ENCODE data around the gene PPFIBP1.
"Not testable (repeated sequence)": the region's sequence is repeated elsewhere in the genome, so short reads cannot be mapped to it uniquely, and the experiment has no call there.

The PPFIBP1 gene

DNA sequence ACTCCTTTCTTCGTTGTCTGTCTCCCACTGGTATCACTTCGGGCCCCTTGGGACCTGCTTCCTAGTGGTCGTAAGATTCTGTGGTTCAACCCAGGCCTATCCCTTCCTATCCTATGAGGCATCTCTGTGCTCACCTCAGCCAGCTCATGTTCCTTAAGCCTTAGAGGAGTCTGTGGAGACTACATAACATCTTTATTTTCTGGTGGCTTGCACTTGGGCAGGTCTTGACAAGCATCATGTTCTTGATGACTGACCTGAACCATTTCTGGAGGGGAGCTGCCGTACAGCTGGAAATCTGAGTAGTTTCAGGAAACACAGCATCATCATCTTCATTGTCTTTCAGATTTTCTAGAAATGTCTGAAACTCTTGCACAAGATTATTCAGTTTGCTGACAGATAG lies 69.3 kb downstream of the PPFIBP1 start:
- DNase-seq (ENCODE audit: extremely low read depth, insufficient read length), result no peak
- H3K27me3 ChIP-seq (replicated peaks; ENCODE audit: control insufficient read depth, insufficient read depth, low read length), result no peaks in the 10 kb centered on the region
- no peak overlapping the region for H3K4me3 ChIP-seq (replicated peaks; ENCODE audit: low read depth, low read length)
- no peaks in the 10 kb centered on the region for H3K36me3 ChIP-seq (ENCODE audit: control insufficient read depth, insufficient read depth, low read length)
- TF ChIP-seq, protein P1, sequence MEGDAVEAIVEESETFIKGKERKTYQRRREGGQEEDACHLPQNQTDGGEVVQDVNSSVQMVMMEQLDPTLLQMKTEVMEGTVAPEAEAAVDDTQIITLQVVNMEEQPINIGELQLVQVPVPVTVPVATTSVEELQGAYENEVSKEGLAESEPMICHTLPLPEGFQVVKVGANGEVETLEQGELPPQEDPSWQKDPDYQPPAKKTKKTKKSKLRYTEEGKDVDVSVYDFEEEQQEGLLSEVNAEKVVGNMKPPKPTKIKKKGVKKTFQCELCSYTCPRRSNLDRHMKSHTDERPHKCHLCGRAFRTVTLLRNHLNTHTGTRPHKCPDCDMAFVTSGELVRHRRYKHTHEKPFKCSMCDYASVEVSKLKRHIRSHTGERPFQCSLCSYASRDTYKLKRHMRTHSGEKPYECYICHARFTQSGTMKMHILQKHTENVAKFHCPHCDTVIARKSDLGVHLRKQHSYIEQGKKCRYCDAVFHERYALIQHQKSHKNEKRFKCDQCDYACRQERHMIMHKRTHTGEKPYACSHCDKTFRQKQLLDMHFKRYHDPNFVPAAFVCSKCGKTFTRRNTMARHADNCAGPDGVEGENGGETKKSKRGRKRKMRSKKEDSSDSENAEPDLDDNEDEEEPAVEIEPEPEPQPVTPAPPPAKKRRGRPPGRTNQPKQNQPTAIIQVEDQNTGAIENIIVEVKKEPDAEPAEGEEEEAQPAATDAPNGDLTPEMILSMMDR (IDR thresholded peaks at IDR 0.05; ENCODE audit: insufficient read depth, low read length, poor library complexity, severe bottlenecking), result no peak

DNA sequence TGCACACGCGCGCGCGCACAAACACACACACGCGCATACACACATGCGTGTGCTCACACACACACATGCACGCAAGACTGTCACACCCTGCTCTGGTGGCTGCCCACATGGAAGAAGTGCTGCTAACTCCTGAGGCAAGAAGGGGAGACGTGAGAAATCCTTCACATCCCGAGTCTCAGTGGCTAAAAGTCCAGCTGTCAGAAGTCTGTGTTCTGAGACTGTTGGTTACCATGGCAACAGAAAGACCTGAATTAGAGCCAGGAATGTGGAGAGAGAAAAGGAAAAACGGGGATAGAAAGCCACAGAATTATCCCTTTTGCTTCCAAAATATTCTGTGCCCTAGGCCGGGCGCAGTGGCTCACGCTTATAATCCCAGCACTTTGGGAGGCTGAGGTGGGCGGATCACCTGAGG lies 71.2 kb downstream of the PPFIBP1 start:
- H3K36me3 ChIP-seq (ENCODE audit: control insufficient read depth, insufficient read depth, low read length), result no peaks in the 10 kb centered on the region
- TF ChIP-seq, protein P1 (IDR thresholded peaks at IDR 0.05; ENCODE audit: insufficient read depth, low read length, poor library complexity, severe bottlenecking), result no peak
- no peak for DNase-seq (ENCODE audit: extremely low read depth, insufficient read length)
- no peak overlapping the region for H3K4me3 ChIP-seq (replicated peaks; ENCODE audit: low read depth, low read length)
- no peaks in the 10 kb centered on the region for H3K27me3 ChIP-seq (replicated peaks; ENCODE audit: control insufficient read depth, insufficient read depth, low read length)

DNA sequence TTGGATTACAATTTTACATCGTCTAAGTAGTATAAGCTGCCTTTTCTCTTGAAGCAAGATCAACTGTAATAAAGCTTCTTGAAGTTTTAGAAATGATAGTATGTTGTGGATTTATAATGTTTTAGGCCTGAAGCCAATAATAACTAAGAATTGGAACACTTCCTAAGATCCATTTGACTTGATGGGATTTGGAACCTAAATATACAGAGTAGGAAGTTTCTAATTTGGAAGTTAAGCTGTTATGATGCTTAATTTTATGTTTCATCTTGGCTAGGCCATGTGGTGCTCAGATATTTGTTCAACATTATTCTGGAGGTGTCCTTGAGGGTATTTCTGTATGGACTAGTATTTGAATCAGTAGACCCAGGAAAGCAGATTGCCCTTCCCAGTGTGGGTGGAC lies 74.9 kb downstream of the PPFIBP1 start:
- not testable (repeated sequence) for H3K27me3 ChIP-seq (replicated peaks; ENCODE audit: control insufficient read depth, insufficient read depth, low read length); DNase-seq (ENCODE audit: extremely low read depth, insufficient read length); H3K36me3 ChIP-seq (ENCODE audit: control insufficient read depth, insufficient read depth, low read length); H3K4me3 ChIP-seq (replicated peaks; ENCODE audit: low read depth, low read length)

DNA sequence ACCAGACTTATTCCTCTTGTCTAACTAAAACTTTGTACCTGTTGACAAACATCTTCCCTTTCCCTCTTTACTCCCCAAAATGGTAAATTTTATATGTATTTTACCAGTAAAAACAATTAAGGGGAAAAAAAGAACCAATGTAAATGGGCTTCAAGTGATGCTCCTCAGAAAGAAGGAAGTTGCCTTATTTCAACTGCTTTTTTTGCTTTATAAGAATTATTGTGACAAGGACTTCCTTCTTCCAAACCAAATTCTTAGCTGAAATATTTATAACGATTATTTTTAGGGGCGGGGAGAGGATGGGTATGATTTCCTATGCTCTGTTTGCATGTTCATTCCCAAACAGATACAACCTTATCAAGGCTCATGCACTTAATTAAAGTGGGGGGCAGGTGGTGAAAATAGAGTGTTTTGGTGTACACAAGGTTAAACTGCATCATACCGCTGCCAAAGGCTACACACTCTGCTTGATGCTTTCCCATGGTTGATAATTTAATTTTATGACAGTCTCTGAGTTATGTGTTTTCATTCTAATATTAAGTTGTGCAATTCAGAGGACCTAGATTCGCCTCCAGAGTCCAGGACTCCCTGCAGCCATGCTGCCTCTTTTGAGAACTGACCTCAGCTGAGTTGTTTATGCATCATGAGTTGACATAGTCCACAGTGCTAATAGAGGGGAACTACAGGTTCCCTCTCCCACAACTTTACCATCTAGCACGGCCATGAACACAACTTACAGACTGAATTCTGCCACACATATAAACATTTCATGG lies 77.2 kb downstream of the PPFIBP1 start:
- not testable (repeated sequence) for H3K36me3 ChIP-seq (ENCODE audit: control insufficient read depth, insufficient read depth, low read length); H3K4me3 ChIP-seq (replicated peaks; ENCODE audit: low read depth, low read length); DNase-seq (ENCODE audit: extremely low read depth, insufficient read length)

DNA sequence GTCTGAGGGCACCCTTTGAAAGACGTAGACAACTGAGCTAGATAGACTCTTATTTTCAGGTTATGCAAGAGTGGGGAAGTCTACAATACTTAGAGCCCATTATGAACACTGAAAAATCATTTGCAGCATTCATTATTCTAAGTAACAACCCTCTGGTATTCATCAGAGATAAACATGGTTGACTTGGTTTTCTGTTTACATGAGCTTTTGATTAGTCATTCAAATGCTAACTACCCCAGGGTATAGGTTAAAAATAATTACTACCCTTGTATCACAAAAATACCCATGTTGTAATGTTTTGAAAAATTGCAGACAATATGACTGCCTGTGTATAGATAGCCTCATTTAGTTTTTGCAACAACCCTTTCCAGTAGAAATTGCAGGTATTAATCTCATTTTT lies 78.5 kb downstream of the PPFIBP1 start:
- TF ChIP-seq, protein P1 (IDR thresholded peaks at IDR 0.05; ENCODE audit: insufficient read depth, low read length, poor library complexity, severe bottlenecking), result no peak
- Histone ChIP-seq H3K36me3 (ENCODE audit: control insufficient read depth, insufficient read depth, low read length) (no peaks in the 10 kb centered on the region), H3K27me3 (replicated peaks; ENCODE audit: control insufficient read depth, insufficient read depth, low read length) (no peaks in the 10 kb centered on the region), H3K4me3 (replicated peaks; ENCODE audit: low read depth, low read length) (no peak overlapping the region)
- no peak for DNase-seq (ENCODE audit: extremely low read depth, insufficient read length)

More for the DNA sequence above, 77.2 kb downstream of the PPFIBP1 start:
- not testable (repeated sequence) for H3K27me3 ChIP-seq (replicated peaks; ENCODE audit: control insufficient read depth, insufficient read depth, low read length)

DNA sequence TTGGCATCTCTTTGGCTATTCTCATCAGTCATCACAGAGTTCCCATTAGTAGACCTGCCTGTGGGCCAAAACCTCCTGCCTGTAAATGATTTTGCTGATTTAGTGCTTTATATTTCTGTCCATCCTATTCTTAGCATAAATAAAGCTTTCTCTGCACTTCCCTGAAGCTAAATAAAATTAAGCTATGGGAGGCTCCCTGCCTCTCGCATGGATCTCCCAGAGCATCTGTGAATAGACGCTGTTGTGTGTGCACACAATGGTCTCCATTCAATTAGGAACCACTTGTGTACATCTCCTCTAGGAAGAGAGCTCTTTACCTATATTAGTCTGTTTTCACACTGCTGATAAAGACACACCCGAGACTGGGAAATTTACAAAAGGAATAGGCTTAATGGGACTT lies 80.4 kb downstream of the PPFIBP1 start:
- H3K27me3 ChIP-seq (replicated peaks; ENCODE audit: control insufficient read depth, insufficient read depth, low read length), result no peaks in the 10 kb centered on the region
- no peak for DNase-seq (ENCODE audit: extremely low read depth, insufficient read length)
- H3K4me3 ChIP-seq (replicated peaks; ENCODE audit: low read depth, low read length), result no peak overlapping the region
- TF ChIP-seq, protein P1 (IDR thresholded peaks at IDR 0.05; ENCODE audit: insufficient read depth, low read length, poor library complexity, severe bottlenecking), result no peak
- no peaks in the 10 kb centered on the region for H3K36me3 ChIP-seq (ENCODE audit: control insufficient read depth, insufficient read depth, low read length)

DNA sequence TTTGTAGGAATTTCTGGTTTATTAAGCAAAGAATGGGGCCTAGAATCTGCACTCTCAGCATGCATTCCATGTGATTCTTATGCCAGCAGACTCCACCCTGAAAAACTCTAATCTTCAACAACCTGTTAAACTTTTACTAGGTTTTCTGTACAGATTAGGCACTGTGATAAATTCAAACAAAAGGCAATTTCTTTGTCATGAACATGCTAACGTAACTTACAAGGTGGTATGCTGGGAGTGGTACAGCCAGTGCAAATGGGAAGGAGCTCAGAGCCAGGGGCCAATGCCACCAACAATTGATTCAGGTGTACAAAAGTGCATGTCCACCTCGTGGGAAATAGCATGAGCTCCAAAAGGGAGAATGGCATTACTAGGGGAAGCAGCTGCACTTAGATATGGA lies 83.0 kb downstream of the PPFIBP1 start:
- TF ChIP-seq, protein P1 (IDR thresholded peaks at IDR 0.05; ENCODE audit: insufficient read depth, low read length, poor library complexity, severe bottlenecking), result no peak
- Histone ChIP-seq H3K4me3 (replicated peaks; ENCODE audit: low read depth, low read length) (no peak overlapping the region), H3K36me3 (ENCODE audit: control insufficient read depth, insufficient read depth, low read length) (no peaks in the 10 kb centered on the region), H3K27me3 (replicated peaks; ENCODE audit: control insufficient read depth, insufficient read depth, low read length) (no peaks in the 10 kb centered on the region)
- DNase-seq (ENCODE audit: extremely low read depth, insufficient read length), result no peak

Data from GM06990 (cell line).